ENCODE data around the gene RASAL2. TPM values are rescaled to one million over a fixed set of nuclear protein-coding genes. Genes with fewer than 3 reads are reported as not detected.

The RASAL2 gene
- total and polyA plus RNA-seq, 9 of the 15 experiments (the other 6 are each of a cell fraction or from before 2014, with no cell fraction given) = 0.13 to 1.0 (median 0.62) TPM

GRCh38 chr1:178237121-178237520 lies 143.2 kb downstream of the RASAL2 start (continued):
- TF ChIP-seq, protein P1, sequence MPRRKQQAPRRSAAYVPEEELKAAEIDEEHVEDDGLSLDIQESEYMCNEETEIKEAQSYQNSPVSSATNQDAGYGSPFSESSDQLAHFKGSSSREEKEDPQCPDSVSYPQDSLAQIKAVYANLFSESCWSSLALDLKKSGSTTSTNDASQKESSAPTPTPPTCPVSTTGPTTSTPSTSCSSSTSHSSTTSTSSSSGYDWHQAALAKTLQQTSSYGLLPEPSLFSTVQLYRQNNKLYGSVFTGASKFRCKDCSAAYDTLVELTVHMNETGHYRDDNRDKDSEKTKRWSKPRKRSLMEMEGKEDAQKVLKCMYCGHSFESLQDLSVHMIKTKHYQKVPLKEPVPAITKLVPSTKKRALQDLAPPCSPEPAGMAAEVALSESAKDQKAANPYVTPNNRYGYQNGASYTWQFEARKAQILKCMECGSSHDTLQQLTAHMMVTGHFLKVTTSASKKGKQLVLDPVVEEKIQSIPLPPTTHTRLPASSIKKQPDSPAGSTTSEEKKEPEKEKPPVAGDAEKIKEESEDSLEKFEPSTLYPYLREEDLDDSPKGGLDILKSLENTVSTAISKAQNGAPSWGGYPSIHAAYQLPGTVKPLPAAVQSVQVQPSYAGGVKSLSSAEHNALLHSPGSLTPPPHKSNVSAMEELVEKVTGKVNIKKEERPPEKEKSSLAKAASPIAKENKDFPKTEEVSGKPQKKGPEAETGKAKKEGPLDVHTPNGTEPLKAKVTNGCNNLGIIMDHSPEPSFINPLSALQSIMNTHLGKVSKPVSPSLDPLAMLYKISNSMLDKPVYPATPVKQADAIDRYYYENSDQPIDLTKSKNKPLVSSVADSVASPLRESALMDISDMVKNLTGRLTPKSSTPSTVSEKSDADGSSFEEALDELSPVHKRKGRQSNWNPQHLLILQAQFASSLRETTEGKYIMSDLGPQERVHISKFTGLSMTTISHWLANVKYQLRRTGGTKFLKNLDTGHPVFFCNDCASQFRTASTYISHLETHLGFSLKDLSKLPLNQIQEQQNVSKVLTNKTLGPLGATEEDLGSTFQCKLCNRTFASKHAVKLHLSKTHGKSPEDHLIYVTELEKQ (CRISPR knock-in tag; IDR thresholded peaks at IDR 0.05) = no peak
- TF ChIP-seq NR3C1 (CRISPR knock-in tag; IDR thresholded peaks at IDR 0.05) = no peak

- ChIA-PET POLR2A (no interaction called here), CTCF (ENCODE audit: low intra/inter-chr PET ratio) (no interaction called here)
- no peak for FAIRE-seq
- Histone ChIP-seq H3K4me2 (ENCODE audit: insufficient read depth, low read length) (no peak overlapping the region), H3K4me1 (replicated peaks in 1 of 2; ENCODE audit: control insufficient read depth in 2 of 2, insufficient read depth in 2 of 2, low read length in 2 of 2) (no peaks in the 10 kb centered on the region), H3K79me2 (ENCODE audit: control insufficient read depth, insufficient read depth, low read length) (no peaks in the 10 kb centered on the region), H3K27me3 (ENCODE audit: control insufficient read depth in 2 of 2, insufficient read depth in 2 of 2, low read length in 2 of 2) (no peaks in the 10 kb centered on the region), H4K20me1 (replicated peaks; ENCODE audit: control insufficient read depth, insufficient read depth, low read length) (no peaks in the 10 kb centered on the region), H3K36me3 (ENCODE audit: control insufficient read depth, insufficient read depth, low read length) (no peaks in the 10 kb centered on the region), H3K9ac (ENCODE audit: insufficient read depth in 1 of 2, low read depth in 2 of 2, low read length in 2 of 2) (no peak overlapping the region), H3K4me3 (no peak overlapping the region), H3K27ac (ENCODE audit: extremely low read depth, low read depth, low read length) (no peak overlapping the region), H2AFZ (ENCODE audit: low read depth, low read length) (no peak overlapping the region), H3K9me3 (replicated peaks; ENCODE audit: control insufficient read depth, insufficient read depth, low read depth, low read length) (no peaks in the 10 kb centered on the region), H3K9me1 (ENCODE audit: control insufficient read depth, insufficient read depth, low read length) (no peaks in the 10 kb centered on the region)
- no peak for TF ChIP-seq ZBTB5 (IDR thresholded peaks at IDR 0.05)
- TF ChIP-seq TEAD1 (CRISPR knock-in tag; IDR thresholded peaks at IDR 0.05) = no peak
- TF ChIP-seq ZNF699 (CRISPR knock-in tag; IDR thresholded peaks at IDR 0.05; ENCODE audit: insufficient replicate concordance) = no peak
- no peak for TF ChIP-seq MAZ (CRISPR knock-in tag; conservative IDR thresholded peaks at IDR 0.05 in 1 of 2, IDR thresholded peaks at IDR 0.05 in 1 of 2)
- 0% methylated on average over 1 of the region's 1 CpG for WGBS (ENCODE audit: insufficient coverage, low coverage, missing lambda C conversion rate)
- BruUV-seq (replicated peaks) = no TSS peak
- no peak for ATAC-seq
- DNase-seq (ENCODE audit: extremely low read depth in 1 of 4, low spot score in 3 of 4) = no peak
- in situ Hi-C loops (cut with MboI) = no loop called here
- intact Hi-C loops (cut with micrococcal nuclease) = no loop called here
Measured at GRCh38 chr1:178238722-178239510, 145.0 kb downstream of the RASAL2 start.

Data from K562 (cell line).